NT2/D1 (cell line): ENCODE measurements around the gene CIB2.

Experiments
- DNase-seq: peaks from one replicate; pipeline ENCODE4 v3.0.0-alpha.2; 2011; ENCODE audit warnings: low read depth, low spot score
- H3K27me3 ChIP-seq: 2 replicates; pipeline ENCODE4 v1.6.0; 2011; ENCODE audit warnings: mild to moderate bottlenecking; ENCODE audit not compliant: insufficient read length, insufficient read depth
- H3K36me3 ChIP-seq: 2 replicates; pipeline ENCODE4 v1.6.1; 2011; ENCODE audit warnings: mild to moderate bottlenecking, low read length, mixed read lengths; ENCODE audit not compliant: insufficient read depth, insufficient read length
- H3K4me1 ChIP-seq: 2 replicates; pipeline ENCODE4 v1.5.1; 2011; ENCODE audit not compliant: insufficient read depth, insufficient read length
- H3K4me3 ChIP-seq: 2 replicates; pipeline ENCODE4 v1.5.1; 2011; ENCODE audit warnings: low read depth; ENCODE audit not compliant: insufficient read length
- H3K9ac ChIP-seq: 2 replicates; pipeline ENCODE4 v1.6.0; 2011; ENCODE audit warnings: low read depth; ENCODE audit not compliant: insufficient read length
- H3K9me3 ChIP-seq: 2 replicates; pipeline ENCODE4 v1.5.1; 2011; ENCODE audit warnings: mild to moderate bottlenecking, low read length; ENCODE audit not compliant: insufficient read depth
- SUZ12 ChIP-seq: IDR thresholded peaks from 2 replicates; pipeline ENCODE4 v1.6.1; 2011; ENCODE audit not compliant: insufficient read length, insufficient read depth; ENCODE audit errors: extremely low read depth
- YY1 ChIP-seq: IDR thresholded peaks from 2 replicates; pipeline ENCODE4 v1.6.1; 2011; ENCODE audit not compliant: insufficient read length, insufficient read depth
- ZNF274 ChIP-seq: IDR thresholded peaks from 2 replicates; pipeline ENCODE4 v1.6.1; 2011; ENCODE audit warnings: mild to moderate bottlenecking, low read depth, low read length

Gene CIB2

GRCh38 chr15:78130466-78131294 lies 565 bp downstream of the CIB2 start:
- no peaks in the 10 kb centered on the region for H3K9me3 ChIP-seq
- no peaks in the 10 kb centered on the region for H3K36me3 ChIP-seq
- peaks cover 18% of the 10 kb centered on the region for H3K4me1 ChIP-seq
- no peak for DNase-seq
- peak overlapping the region; percentile 65 for H3K9ac ChIP-seq
- H3K4me3 ChIP-seq, result peak overlapping the region; percentile 86
- TF ChIP-seq SUZ12 (no peak), YY1 (no peak), ZNF274 (no peak)
- H3K27me3 ChIP-seq, result no peaks in the 10 kb centered on the region

GRCh38 chr15:78129751-78130287 lies 1.4 kb downstream of the CIB2 start:
- Histone ChIP-seq H3K36me3 (no peaks in the 10 kb centered on the region), H3K9ac (peak overlapping the region; percentile 65), H3K27me3 (no peaks in the 10 kb centered on the region), H3K4me3 (no peak overlapping the region), H3K9me3 (no peaks in the 10 kb centered on the region), H3K4me1 (peaks cover 18% of the 10 kb centered on the region)
- no peak for DNase-seq
- TF ChIP-seq ZNF274 (no peak), SUZ12 (no peak), YY1 (no peak)

- Histone ChIP-seq H3K4me1 (peaks cover 18% of the 10 kb centered on the region), H3K27me3 (no peaks in the 10 kb centered on the region), H3K9me3 (no peaks in the 10 kb centered on the region), H3K4me3 (no peak overlapping the region), H3K9ac (peak overlapping the region; percentile 7), H3K36me3 (no peaks in the 10 kb centered on the region)
- TF ChIP-seq ZNF274 (no peak), SUZ12 (no peak), YY1 (no peak)
- no peak for DNase-seq
These were observed 2.0 kb downstream of the CIB2 start for GRCh38 chr15:78129077-78129750.

GRCh38 chr15:78127882-78128281 lies 3.4 kb downstream of the CIB2 start:
- Histone ChIP-seq H3K36me3 (no peaks in the 10 kb centered on the region), H3K4me1 (peaks cover 18% of the 10 kb centered on the region), H3K9ac (no peak overlapping the region), H3K4me3 (no peak overlapping the region), H3K27me3 (no peaks in the 10 kb centered on the region), H3K9me3 (no peaks in the 10 kb centered on the region)
- DNase-seq, result no peak
- TF ChIP-seq YY1, result no peak

- peaks cover 23% of the 10 kb centered on the region for H3K4me1 ChIP-seq
- DNase-seq, result no peak
- H3K9me3 ChIP-seq, result no peaks in the 10 kb centered on the region
- no peak for TF ChIP-seq ZNF274
- TF ChIP-seq YY1, result no peak
- TF ChIP-seq SUZ12, result no peak
- no peak overlapping the region for H3K4me3 ChIP-seq
- peaks cover 8% of the 10 kb centered on the region for H3K36me3 ChIP-seq
- no peaks in the 10 kb centered on the region for H3K27me3 ChIP-seq
- H3K9ac ChIP-seq, result no peak overlapping the region
These were observed 6.0 kb downstream of the CIB2 start for GRCh38 chr15:78125267-78125666.

GRCh38 chr15:78120523-78120922 lies 10.7 kb downstream of the CIB2 start:
- Histone ChIP-seq H3K9me3 (no peaks in the 10 kb centered on the region), H3K4me3 (no peak overlapping the region), H3K9ac (no peak overlapping the region), H3K27me3 (no peaks in the 10 kb centered on the region), H3K4me1 (peaks cover 7% of the 10 kb centered on the region), H3K36me3 (peaks cover 8% of the 10 kb centered on the region)
- TF ChIP-seq SUZ12 (no peak), YY1 (no peak), ZNF274 (no peak)
- DNase-seq, result no peak

GRCh38 chr15:78112551-78112950 lies 18.7 kb downstream of the CIB2 start:
- H3K4me3 ChIP-seq, result no peak overlapping the region
- H3K4me1 ChIP-seq, result peaks cover 3% of the 10 kb centered on the region
- no peak overlapping the region for H3K9ac ChIP-seq
- no peaks in the 10 kb centered on the region for H3K36me3 ChIP-seq
- no peaks in the 10 kb centered on the region for H3K27me3 ChIP-seq
- DNase-seq, result no peak
- no peak for TF ChIP-seq ZNF274
- no peak for TF ChIP-seq SUZ12
- TF ChIP-seq YY1, result no peak
- no peaks in the 10 kb centered on the region for H3K9me3 ChIP-seq
